Hematopoietic multipotent progenitor cell treated with erythropoietin and hydrocortisone succinate and interleukin-3 and kit ligand, for 17 days (in vitro differentiated cells): ENCODE data around the gene LECT2.

ENCODE experiments used
- DNase-seq: peaks from one replicate; pipeline ENCODE4 v3.0.0-alpha.2; 2015; ENCODE audit warnings: low spot score

The LECT2 gene

DNA sequence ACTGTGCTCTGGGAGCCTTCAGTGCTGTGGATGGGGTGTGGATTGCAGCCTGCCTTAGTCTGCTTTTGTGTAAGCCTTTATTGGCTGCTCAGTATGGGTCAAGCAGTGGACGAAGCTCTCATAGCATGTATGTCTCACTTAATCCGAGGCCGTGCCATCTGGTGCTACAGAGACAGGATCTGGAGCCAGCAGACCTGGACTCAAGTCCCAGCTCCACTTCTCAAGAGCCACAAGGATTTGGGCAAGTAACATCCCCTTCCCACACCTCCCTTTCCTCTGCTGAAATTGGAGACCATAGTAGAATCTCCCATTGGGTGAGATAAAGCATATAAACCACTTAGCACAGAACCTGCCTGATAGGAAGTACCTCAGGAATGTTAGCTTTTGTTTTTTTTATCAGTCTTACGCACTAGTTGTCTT lies 23.4 kb upstream of the LECT2 start:
- no peak for DNase-seq

DNA sequence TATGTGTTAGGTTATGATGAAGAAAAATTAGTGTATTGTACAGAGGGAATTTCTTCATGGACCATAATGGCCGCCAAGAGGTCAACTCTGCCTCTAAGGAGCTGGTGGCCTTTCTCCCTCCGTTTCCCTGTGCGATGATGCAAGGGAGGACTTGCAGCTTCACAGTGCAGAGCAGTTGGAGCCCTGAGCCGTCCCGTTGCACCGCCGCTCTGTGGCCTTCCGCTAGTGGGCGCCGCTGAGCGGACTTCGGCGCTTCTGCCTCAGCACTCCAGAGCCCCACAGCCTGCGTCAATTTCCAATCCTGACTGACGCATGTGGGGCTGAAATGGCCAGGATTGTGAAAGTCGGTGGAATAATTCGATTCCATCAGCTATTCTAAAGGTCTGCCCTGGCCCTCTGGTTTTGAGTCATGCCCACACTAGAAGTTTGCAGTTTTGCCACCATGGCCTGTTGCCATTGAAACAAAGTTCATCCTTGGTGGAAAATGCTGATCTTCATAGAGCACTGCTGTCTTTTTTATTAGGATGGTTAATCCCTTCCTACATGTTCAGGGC lies 22.7 kb upstream of the LECT2 start:
- peak; percentile 20 for DNase-seq

DNA sequence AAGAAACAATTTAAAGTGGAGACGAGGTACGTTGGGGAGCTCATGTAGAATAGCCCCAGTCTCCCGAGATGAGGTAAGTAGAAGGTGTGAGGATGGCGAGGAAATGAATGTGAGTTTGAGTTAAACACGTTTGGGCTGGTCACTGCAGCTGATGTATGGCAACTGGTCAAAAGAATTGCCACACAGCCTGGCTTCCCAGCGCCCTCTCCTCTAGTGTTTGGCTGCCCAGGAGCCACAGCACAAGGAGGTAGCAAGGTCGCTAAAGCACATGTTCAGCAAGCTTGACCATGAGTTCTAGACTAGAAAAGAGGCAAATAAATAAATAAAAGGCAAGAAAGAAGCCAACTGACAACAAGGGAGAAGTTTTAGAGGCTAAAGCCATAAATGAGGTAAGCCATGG lies 21.4 kb upstream of the LECT2 start:
- DNase-seq: no peak

DNA sequence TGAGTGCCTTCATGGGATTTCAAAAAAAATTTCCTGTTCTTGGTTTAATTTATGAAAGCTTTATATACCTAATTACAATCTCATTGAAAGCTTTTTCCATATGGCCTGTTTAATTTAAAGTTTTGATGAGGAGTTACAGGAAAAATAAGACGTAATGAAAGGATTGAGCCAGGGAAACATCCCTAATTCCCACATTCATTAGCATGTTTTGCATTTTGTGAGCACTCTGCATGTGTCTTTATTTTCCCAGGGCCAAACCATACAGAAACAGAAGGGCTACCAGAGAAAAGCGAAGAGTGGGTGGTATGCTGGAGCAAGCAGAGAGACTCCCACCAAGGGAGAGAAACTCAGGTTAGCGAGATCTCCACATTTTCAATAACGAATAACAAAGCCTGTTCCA lies 20.3 kb upstream of the LECT2 start:
- DNase-seq: no peak

DNA sequence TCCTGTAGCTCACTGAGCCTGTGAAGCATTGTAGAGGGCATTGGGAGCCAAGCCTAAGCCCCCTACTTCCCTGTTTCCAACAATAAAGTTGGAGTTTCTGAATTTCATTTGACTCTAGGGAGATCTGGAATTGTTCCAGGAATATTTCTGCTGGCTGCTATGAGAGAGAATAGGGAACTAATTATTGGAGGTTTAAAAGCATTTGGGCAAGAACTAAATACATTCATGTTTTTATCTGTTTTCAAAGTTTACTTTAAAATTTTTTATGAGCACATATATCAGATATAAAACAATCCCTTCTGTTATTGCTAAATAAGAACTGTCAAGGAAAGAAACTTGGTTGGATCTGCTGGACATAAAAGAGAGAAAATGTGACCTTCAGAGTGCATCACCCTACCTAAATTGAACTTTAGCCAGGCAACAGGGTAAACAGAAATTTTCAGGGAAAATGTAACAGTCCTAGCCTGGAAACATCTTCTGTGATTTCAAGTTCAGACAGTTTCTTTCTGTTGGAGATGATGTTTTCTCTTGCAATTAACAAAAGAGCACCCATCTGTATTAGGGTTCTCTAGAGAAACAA lies 19.3 kb upstream of the LECT2 start:
- DNase-seq: no peak

DNA sequence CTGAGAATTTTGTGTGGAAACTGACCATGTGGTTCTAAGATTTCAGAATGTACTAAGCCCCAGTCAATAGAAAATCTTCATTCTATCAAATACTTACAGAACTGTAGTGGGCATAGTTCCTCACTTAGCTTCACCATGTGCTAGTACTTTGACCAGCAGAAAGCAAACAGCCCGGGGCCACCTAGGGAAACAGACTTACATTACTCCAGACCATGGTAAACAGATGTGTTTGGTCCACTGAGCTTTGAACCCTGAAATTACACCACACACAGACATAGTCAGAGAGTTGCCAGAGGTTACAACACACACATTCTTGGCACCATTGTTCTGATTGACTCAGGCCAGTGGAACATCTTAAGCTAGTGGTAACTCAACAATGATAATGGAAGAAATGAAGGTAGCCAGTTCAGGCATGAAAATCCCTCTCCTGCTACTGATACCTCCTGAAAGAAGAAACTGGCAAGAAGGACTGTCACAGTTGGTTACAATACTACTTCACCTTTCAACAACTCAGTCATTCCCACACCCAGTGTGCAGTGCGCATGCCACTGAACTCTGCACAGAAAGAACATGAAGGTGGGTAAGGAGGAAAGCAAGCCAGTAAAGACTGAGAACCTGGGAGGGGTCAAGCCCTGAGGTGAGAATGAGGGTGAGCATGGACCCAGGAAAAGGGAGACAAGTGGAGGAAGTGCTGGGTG lies 18.7 kb upstream of the LECT2 start:
- no peak for DNase-seq

DNA sequence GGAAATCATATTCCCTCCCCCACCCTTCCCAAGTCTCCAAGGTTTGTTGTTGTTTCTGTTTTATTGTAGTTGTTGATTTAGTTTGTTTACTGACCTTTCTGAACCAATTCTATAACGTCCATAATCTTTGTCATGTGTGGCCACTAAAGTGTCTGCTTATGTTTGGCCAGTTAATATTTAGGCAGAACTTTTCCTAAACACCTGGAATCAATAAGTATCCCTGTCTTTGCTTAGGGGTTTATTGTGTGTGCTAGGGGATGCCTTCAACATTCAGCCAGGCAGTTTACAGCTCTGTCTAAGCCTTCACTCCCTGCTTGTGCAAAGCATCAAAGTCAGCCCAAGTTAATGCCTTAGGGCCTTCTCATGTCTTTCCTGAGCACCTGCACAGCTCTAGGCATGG lies 16.9 kb upstream of the LECT2 start:
- no peak for DNase-seq

DNA sequence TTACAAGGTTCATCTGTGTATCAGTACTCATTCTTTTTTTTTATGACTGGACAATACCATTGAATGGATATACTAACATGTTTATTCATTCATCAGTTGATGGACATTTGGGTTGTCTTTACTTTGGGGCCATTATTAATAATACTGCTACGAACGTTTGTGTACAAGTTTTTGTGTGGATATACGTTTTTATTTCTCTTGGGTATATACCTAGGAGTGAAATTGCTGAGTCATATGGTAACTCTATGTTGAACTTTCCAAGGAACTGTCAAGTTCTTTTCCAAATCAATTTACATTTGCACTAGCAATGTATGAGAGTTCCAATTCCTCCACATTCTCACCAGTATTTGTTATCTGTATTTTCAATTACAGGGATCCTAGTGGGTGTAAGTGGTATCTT lies 12.0 kb upstream of the LECT2 start:
- DNase-seq: no peak

DNA sequence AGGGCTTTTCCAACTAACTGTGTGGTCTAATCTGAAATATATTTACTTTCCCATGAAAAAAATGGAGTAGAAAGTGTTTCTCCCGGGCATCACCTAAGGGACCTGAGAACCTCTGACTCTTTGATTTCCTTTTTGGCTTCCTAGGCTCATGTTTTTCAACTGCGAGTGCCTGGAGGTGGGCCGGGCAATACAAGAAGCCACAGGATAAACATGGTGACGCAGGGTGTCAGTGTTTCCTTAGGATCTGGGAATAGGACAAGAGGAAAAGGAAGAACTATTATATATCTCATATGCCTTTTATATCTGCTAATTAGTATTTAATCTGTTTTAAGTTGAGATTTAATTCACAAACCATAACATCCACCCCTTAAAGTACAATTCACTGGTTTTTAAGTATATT lies 11.4 kb upstream of the LECT2 start:
- no peak for DNase-seq

DNA sequence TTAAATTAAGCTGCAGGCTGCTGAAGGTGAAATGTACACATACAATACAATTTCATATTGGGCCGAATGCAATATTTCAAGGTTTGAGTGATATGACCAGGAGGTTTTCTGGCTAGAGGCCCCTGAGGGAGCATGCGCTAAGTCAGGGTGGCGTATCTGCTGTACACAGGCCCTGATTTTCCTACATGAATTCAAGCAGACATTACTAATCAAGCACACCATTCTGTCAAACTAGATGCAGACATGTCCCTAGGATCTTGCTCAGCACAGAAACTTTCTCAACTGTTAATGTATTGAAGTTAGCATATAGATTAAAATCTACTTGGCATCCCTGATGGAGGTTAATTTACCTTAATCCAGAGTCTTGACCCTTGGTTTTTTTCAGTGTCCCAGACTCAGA lies 10.7 kb upstream of the LECT2 start:
- DNase-seq: no peak

DNA sequence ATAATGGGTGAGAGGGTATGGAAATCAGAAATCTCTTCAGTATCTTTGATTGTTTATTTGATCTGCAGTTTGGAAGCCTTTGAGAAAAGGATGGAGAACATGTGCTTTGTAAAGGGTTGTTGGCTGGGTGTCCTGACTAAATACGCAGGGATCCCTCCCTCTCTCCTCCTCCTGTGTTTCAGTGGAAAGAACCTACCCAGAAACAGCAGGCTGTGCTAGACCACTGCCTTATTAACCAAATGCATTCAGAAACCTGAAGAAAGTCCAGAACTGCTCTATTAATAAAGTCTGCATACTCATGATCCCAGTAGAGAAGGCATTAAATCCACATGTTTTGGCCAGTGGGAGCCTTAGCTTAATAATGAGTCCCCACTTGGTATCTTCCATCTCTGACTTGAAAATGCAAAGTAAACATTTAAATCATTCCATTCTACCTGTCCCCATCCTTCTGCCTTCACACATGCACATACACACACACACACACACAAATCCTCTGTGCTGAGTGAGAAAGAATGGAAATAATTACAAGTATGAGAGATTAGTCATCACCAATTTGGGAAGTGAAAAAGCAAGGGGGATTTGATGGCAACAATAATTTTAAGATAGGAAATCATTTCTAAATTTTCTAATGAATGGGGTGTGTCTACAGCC lies 10.0 kb upstream of the LECT2 start:
- no peak for DNase-seq

DNA sequence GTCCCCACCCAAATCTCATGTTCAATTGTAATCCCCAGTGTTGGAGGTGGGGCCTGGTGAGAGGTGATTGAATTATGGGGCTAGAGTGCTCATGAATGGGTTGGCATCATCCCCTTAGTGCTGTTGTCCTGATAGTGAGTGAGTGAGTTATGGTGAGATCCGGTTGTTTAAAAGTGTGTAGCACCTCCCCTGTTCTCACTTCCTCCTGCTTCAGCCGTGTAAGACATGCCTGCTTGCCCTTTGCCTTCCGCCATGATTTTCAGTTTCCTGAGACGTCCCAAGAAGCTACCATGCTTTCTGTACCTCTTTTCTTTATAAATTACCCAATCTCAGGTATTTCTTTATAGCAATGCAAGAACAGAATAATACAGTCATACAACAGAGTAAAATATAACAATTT lies 742 bp upstream of the LECT2 start:
- no peak for DNase-seq

DNA sequence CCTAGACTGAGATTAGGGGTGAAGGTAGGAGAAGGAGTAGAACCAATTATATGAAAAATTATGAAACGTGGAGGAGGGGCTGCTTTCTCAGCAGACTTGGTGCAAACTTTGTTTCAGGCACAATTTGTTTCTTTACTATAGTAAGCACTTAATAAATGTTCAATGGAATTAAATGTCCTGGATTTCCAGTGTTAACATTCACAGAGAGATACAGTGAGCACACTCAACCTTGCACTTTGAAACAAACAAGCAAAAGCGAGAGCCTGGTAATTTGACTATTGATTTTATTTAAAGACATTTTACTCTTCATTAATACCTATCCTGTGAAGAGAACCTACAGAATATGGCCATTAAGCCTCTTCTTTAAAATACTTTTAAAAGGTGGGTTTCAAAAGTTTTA lies 933 bp downstream of the LECT2 start:
- DNase-seq: no peak

DNA sequence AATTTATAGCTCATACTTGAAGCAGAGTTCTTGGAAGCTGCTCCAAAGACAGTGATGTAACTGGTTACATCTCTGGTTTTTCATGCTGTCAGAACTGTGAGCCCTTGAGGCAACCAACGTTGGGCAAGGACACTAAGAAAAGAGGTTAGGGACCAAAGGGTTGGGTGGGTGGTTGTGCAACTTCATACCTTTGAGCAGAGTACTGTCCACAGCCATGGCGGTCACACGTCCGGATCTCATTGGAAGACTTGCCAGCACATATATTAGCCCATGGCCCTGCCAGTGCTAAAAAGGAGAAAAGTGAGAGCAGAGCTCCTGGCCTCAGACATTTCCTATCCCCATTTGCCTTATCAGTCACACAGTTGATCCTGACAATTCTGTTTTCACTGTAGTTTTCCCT lies 2.1 kb downstream of the LECT2 start:
- no peak for DNase-seq

DNA sequence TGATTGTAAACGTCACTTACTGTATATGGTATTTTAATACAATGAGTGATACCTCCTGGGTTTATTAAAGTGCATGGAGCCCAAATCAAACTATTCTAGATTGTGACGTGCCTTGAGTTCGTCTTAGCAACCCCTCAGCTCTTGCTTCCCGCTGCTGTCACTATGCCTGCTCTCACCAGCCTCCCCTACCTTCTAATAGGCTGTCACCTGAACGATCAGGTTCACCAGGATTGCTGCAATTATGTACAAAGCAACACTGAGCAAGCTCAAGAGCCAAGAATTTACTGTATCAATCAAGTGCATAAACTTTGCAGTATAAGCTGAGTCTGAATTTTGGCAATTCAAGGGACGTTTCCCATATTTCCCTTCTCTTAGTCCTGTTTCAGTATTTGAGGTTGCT lies 3.0 kb downstream of the LECT2 start:
- no peak for DNase-seq

DNA sequence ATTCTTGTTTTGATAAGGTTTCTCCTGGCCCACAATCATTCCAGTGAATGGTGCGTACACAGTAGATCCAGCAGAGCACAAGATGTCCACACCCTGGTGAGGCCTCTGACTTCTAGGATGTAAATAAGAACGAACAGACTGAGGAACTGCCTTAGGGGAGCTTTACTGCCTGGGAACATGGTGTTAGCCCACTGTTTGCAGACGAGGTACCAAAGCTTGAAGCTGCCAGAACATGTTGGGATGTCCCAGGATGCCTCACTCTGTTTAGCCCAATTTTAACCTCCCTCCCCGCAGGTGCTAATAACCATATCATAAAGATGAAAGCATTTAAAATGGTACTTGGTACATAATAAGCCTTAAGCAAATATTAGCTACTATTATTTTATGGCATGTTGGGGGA lies 3.5 kb downstream of the LECT2 start:
- DNase-seq: no peak

DNA sequence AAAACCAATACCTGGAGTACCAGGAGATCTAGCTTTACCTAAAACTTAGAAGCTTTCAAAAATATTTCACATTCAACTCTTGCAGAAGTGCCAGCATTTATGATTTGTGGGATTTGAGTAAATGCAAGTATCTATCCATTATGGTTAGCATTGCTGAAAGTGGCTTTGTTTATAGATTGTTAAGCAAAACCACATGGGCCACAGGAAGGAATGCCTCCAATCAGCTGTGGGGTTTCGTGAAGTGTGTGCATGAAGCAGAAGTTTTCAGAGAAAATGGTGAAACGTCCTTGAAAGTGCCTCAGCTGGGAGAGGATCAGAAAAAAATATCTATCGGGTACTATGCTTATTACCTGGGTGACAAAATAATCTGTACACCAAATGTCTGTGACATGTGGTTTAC lies 4.2 kb downstream of the LECT2 start:
- no peak for DNase-seq

DNA sequence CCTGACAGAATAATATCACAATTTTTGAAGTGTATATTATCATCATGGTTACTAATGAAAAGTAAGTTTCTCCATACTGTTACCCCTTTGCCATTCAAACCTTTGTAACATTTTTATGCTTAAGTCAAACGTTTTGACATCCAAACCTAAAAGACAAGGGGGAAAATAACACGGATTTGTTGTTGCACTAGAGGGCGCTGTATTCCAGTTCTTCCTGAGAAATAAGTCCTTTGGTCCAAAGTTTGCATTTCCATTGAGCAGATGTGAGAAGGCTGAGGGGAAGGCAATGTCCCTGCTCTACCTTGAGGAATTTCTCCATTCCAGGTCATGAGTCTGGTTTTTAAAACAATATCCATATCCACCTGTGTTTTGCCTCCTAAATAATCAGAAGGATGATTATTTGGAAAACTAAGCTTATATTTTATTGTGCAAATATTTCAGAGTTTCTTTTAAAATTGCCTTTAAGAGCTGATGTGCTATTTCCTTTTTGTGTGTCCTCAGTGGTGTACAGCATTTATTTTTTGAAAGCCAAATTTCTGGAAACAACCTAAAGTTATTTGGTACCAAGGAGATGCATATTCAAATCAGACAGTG lies 9.7 kb downstream of the LECT2 start:
- DNase-seq: peak; percentile 36

DNA sequence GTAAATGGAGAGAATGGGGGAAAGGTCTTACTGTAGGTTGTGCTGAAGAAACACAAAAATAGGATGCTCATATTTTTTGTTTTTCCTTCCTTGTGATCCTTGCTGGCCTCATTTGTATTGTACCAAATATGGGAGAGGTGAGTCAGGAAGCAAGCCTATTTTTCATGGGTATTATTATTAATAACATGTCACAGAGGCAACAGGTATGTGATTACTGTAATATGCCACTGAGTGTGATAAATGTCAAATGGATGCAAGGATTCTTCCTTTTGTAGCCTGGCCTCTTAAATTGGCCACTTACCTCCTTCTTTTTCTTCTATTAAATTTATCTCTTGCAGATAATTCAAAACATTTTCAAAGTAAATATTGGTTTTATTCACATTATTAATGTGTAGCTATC lies 10.2 kb downstream of the LECT2 start:
- DNase-seq: no peak

DNA sequence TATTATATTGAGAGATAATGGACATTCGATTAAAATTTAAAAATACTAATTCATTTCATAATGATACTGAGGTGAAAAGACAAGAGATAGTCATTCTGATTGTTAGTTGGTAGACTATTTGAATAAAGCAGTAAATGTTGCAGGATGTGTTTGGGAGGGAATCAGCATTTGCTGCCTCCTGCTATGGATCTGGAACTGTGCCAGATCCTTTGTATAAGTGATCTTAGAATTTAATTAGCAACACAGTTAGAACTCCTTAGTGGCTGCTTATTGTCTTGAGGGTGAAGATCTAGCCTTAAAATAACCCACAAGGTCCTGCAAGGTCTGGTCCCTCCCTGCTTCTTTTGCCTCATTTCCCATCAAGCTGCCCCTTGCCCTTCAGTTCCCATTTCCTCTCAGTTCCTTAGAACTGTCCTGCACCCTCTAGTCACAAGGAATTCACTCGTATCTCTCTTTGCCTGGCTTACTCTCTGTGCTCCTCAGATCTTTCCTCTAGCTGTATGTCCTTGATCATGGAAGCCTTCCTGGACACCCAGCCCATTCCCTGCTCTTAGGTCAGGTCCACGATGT lies 12.5 kb downstream of the LECT2 start:
- no peak for DNase-seq

DNA sequence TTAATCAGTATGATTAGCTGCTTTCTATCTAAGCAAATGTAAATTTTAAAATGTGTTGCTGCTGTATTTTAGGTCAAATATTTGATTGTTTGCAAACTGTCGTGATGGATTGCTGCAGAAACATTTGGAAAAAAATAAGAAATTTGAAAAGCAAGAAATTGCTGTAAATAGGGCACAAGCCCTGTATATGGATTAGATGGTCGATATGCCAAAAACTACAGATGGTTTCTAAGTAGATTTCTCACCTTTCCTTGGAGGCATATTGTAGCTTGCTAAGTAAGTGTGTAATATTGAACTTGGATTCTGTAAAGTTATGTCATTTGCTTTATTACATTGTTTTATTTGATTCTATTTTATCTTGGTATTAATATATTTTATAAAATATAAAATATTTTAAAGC lies 13.1 kb downstream of the LECT2 start:
- DNase-seq: no peak

DNA sequence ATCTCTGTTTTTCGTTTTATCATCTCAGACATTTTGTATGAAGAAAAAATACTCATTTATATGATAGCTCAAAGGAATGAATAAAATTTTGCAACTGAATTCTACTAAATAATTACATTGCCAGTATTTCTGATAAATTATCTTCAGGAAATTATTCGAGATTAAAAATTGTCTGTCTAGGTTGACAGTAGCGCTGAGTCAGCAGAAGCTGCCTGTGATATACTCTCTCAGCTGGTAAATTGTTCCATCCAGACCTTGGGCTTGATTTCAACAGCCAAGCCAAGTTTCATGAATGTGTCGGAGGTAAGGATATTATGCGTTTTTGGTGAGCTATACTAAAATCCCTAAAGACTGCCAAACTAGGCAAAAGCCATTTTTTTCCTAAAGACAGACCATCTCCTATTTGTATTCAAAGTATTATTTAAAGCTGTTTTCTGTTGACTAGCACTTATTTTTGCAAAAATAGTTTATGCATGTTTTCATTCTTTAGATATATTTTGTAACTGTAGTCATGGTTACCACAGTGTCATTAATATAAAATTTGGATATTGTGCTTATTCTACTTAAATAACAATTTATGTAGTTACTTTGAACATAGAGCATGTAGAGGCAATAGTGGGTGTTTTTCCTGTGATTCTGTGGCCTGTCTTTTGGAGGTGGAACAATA lies 17.4 kb downstream of the LECT2 start:
- no peak for DNase-seq
